ENCODE data around the gene PRSS36.

The PRSS36 gene

DNA sequence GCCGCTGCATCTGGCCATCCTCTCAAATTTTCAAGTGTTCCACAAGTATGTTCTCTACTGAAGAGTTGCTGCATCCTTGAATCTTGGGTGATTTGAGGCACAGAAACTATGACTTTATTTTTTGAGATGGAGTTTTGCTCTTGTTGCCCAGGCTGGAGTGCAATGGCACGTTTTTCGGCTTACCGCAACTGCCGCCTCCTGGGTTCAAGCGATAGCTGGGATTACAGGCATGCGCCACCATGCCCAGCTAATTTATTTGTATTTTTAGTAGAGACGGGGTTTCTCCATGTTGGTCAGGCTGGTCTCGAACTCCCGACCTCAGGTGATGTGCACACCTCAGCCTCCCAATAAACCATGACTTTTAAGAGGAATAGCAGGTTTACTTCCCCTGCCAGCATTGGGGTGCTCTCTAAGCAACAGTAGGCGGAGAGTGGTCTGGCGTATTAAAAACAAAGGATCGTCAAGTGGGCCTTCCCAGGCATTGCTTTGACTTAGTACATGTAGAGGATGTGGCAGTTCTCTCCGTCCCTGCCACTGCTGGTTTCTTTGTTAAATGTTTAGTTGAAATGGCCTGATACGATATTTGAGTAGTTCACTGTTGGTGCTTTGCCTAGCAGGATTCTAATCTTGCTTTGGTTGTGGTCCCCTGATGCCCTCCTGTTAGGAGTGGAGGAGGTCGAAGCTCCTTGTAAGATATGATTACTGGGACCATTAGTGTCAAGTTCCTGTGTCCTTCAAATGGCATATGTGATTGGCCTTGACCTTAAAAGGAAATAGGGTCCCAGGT, 43.2 kb upstream of the PRSS36 start:
- H4K20me1 ChIP-seq (ENCODE audit: control insufficient read depth, insufficient read depth, low read depth, low read length), result peaks cover 51% of the 10 kb centered on the region

DNA sequence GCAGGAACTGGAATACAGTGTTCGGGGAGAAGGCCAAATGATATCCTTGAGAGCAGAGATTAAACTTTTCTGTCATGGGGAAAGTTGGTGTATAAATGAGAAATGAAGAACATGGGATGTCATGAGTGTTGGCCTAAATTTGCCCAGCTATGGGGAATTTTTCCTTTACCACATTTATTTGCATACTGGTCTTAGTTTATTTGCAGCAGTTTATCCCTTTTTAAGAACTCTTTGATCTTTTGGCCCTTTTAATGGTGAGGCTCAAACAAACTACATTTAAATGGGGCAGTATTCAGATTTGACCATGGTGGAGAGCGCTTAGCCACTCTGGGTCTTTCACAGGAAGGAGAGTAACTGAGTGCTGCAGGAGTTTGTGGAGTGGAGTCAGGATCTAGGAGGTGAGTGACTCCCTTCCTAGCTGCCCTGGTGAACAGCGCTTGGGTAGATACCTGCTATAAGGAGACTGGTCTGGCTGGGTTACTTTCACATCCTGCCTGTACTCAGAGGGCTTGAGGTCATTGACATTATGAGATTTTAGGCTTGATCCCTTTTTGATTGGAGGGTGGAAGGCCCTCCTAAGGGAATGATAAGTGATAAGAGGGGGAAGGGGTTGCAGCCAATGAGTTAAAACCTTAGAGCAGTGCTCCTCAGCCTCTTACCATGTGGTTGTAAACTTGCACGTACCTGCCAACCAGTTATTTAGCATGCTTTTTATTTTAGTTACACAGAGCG, 42.0 kb upstream of the PRSS36 start:
- Histone ChIP-seq H3K9me2 (replicated peaks; ENCODE audit: control insufficient read depth, low read length) (no peaks in the 10 kb centered on the region), H3K27me3 (ENCODE audit: control insufficient read depth, low read length) (no peaks in the 10 kb centered on the region), H3K4me3 (ENCODE audit: low read length) (no peak overlapping the region), H3F3A (ENCODE audit: control insufficient read depth, insufficient read depth) (peaks cover 75% of the 10 kb centered on the region), H3K79me2 (ENCODE audit: control insufficient read depth, low read length) (peaks cover 44% of the 10 kb centered on the region), H4K20me1 (ENCODE audit: control insufficient read depth, insufficient read depth, low read depth, low read length) (peaks cover 63% of the 10 kb centered on the region), H3K27ac (ENCODE audit: low read depth, low read length) (no peak overlapping the region), H3K36me3 (ENCODE audit: control insufficient read depth, low read length) (peaks cover 95% of the 10 kb centered on the region), H3K4me2 (ENCODE audit: low read length) (no peak overlapping the region), H3K9me3 (ENCODE audit: control insufficient read depth, insufficient read depth, low read length) (no peaks in the 10 kb centered on the region), H3K4me1 (ENCODE audit: control insufficient read depth, low read length) (no peaks in the 10 kb centered on the region)
- TF ChIP-seq EZH2phosphoT487 (IDR thresholded peaks at IDR 0.05; ENCODE audit: borderline replicate concordance, low read length), result no peak
- TF ChIP-seq, protein P1, sequence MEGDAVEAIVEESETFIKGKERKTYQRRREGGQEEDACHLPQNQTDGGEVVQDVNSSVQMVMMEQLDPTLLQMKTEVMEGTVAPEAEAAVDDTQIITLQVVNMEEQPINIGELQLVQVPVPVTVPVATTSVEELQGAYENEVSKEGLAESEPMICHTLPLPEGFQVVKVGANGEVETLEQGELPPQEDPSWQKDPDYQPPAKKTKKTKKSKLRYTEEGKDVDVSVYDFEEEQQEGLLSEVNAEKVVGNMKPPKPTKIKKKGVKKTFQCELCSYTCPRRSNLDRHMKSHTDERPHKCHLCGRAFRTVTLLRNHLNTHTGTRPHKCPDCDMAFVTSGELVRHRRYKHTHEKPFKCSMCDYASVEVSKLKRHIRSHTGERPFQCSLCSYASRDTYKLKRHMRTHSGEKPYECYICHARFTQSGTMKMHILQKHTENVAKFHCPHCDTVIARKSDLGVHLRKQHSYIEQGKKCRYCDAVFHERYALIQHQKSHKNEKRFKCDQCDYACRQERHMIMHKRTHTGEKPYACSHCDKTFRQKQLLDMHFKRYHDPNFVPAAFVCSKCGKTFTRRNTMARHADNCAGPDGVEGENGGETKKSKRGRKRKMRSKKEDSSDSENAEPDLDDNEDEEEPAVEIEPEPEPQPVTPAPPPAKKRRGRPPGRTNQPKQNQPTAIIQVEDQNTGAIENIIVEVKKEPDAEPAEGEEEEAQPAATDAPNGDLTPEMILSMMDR (IDR thresholded peaks at IDR 0.05; ENCODE audit: low read depth, low read length, poor library complexity, severe bottlenecking), result no peak

More for the DNA sequence above, 43.2 kb upstream of the PRSS36 start:
- no peak overlapping the region for H3K4me3 ChIP-seq (ENCODE audit: low read length)
- H3K9me2 ChIP-seq (replicated peaks; ENCODE audit: control insufficient read depth, low read length), result no peaks in the 10 kb centered on the region
- H3K27ac ChIP-seq (ENCODE audit: low read depth, low read length), result no peak overlapping the region
- H3K27me3 ChIP-seq (ENCODE audit: control insufficient read depth, low read length), result no peaks in the 10 kb centered on the region
- no peaks in the 10 kb centered on the region for H3K4me1 ChIP-seq (ENCODE audit: control insufficient read depth, low read length)
- peaks cover 33% of the 10 kb centered on the region for H3K79me2 ChIP-seq (ENCODE audit: control insufficient read depth, low read length)
- peaks cover 85% of the 10 kb centered on the region for H3K36me3 ChIP-seq (ENCODE audit: control insufficient read depth, low read length)
- no peak overlapping the region for H3K4me2 ChIP-seq (ENCODE audit: low read length)
- TF ChIP-seq, protein P1 (IDR thresholded peaks at IDR 0.05; ENCODE audit: low read depth, low read length, poor library complexity, severe bottlenecking), result no peak
- TF ChIP-seq EZH2phosphoT487 (IDR thresholded peaks at IDR 0.05; ENCODE audit: borderline replicate concordance, low read length), result no peak
- H3K9me3 ChIP-seq (ENCODE audit: control insufficient read depth, insufficient read depth, low read length), result no peaks in the 10 kb centered on the region
- H3F3A ChIP-seq (ENCODE audit: control insufficient read depth, insufficient read depth), result peaks cover 79% of the 10 kb centered on the region

DNA sequence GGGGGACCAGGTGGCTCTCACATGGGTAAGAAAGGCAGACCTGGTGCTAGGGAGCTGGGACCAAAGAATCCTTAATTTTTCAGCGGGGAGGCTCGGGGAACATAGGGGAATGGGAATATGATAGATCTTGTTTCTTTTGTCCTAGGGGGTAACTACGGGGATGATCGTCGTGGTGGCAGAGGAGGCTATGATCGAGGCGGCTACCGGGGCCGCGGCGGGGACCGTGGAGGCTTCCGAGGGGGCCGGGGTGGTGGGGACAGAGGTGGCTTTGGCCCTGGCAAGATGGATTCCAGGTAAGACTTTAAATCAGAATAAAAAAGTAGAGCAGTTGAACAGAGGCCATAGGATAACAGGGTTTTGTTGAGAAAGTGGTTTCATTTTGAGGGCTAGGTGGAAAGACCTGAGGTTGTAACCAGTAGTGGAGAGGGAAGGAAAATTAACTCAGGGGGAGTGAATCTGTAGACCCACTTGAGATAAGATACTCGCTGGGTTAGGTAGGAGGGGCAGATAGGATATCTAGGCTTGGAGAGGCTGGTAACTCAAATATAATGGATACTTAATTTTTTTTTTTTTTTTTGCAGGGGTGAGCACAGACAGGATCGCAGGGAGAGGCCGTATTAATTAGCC, 41.1 kb upstream of the PRSS36 start:
- Histone ChIP-seq H3K4me3 (ENCODE audit: low read length) (no peak overlapping the region), H3K4me1 (ENCODE audit: control insufficient read depth, low read length) (no peaks in the 10 kb centered on the region), H3K27ac (ENCODE audit: low read depth, low read length) (no peak overlapping the region), H3K36me3 (ENCODE audit: control insufficient read depth, low read length) (peaks cover 100% of the 10 kb centered on the region), H3K9me3 (ENCODE audit: control insufficient read depth, insufficient read depth, low read length) (no peaks in the 10 kb centered on the region), H3K79me2 (ENCODE audit: control insufficient read depth, low read length) (peaks cover 54% of the 10 kb centered on the region), H4K20me1 (ENCODE audit: control insufficient read depth, insufficient read depth, low read depth, low read length) (peaks cover 72% of the 10 kb centered on the region), H3K9me2 (replicated peaks; ENCODE audit: control insufficient read depth, low read length) (no peaks in the 10 kb centered on the region), H3K27me3 (ENCODE audit: control insufficient read depth, low read length) (no peaks in the 10 kb centered on the region), H3K4me2 (ENCODE audit: low read length) (no peak overlapping the region), H3F3A (ENCODE audit: control insufficient read depth, insufficient read depth) (peaks cover 75% of the 10 kb centered on the region)
- no peak for TF ChIP-seq EZH2phosphoT487 (IDR thresholded peaks at IDR 0.05; ENCODE audit: borderline replicate concordance, low read length)
- TF ChIP-seq, protein P1 (IDR thresholded peaks at IDR 0.05; ENCODE audit: low read depth, low read length, poor library complexity, severe bottlenecking), result no peak
